GOT3 (cell line): ENCODE data around the gene HOXA13.

Experiments used
- DNase-seq: peaks from one replicate; lab custom pipeline; 2025; ENCODE audit warnings: mixed read lengths; lab: John Stamatoyannopoulos, UW

The HOXA13 gene

GRCh38 chr7:27199849-27200760 is at the start of gene HOXA13:
Gene HOXA13 (minus strand): TSS chr7:27200091. CDS start chr7:27200077, 14 bp downstream.
- no peak for DNase-seq

GRCh38 chr7:27248911-27249723 is 49.2 kb upstream of the HOXA13 start:
- DNase-seq, result no peak

- no peak for DNase-seq
Observed at GRCh38 chr7:27248427-27248806, 48.5 kb upstream of the HOXA13 start.

GRCh38 chr7:27247452-27248426 is 47.8 kb upstream of the HOXA13 start:
- no peak for DNase-seq

GRCh38 chr7:27247000-27247399 is 47.1 kb upstream of the HOXA13 start:
- DNase-seq, result no peak

GRCh38 chr7:27245798-27246691 is 46.2 kb upstream of the HOXA13 start:
- DNase-seq, result no peak

- DNase-seq, result no peak
Observed at GRCh38 chr7:27245124-27245797, 45.4 kb upstream of the HOXA13 start.

GRCh38 chr7:27244488-27245123 is 44.7 kb upstream of the HOXA13 start:
- DNase-seq, result no peak

- DNase-seq, result no peak
Observed at GRCh38 chr7:27243340-27244163, 43.7 kb upstream of the HOXA13 start.

GRCh38 chr7:27242555-27243339 is 42.9 kb upstream of the HOXA13 start, which contains the start of gene EVX1:
Gene EVX1 (plus strand): TSS chr7:27242802. CDS start chr7:27243031, 229 bp downstream.
- no peak for DNase-seq

GRCh38 chr7:27242154-27242553 is 42.3 kb upstream of the HOXA13 start:
- no peak for DNase-seq

- DNase-seq, result no peak
Observed at GRCh38 chr7:27241189-27242056, 41.5 kb upstream of the HOXA13 start.

GRCh38 chr7:27240015-27240731 is 40.3 kb upstream of the HOXA13 start:
- no peak for DNase-seq

- DNase-seq, result no peak
Observed at GRCh38 chr7:27239387-27240014, 39.6 kb upstream of the HOXA13 start.

- no peak for DNase-seq
Observed at GRCh38 chr7:27238979-27239386, 39.1 kb upstream of the HOXA13 start.
